HCT116 (cell line): Measurements from ENCODE around the gene DLG2. TPM values are rescaled to one million over a fixed set of nuclear protein-coding genes. Genes with fewer than 3 reads are reported as not detected.

Experiments
- ATAC-seq: fragments of 200-7000 bp; cut with Tn5 transposase; 2 replicates; pipeline ENCODE4 v1.9.1; 2020; ENCODE audit warnings: mild to moderate bottlenecking, moderate library complexity
- BruUV-seq: library from RNA; stranded (reverse); fragments of 400-500 nt; replicated peaks from 2 replicates; lab custom pipeline; 2021; lab: Mats Ljungman, UMichigan
- CTCF ChIA-PET: fragments of 300-600 bp; sonication (Branson Sonifier 250); formaldehyde crosslinking; loops from one replicate; lab custom pipeline; 2021; ENCODE audit warnings: antibody characterized with exemption; lab: Charles Lee
- POLR2A ChIA-PET: fragments of 300-600, 350-600 bp; sonication (Branson Sonifier 250); formaldehyde crosslinking; loops from one replicate; lab custom pipeline; 2021; ENCODE audit warnings: antibody characterized with exemption; lab: Charles Lee
- RAD21 ChIA-PET, 2 experiments: fragments of 300-600 bp; sonication (Branson Sonifier 250); formaldehyde crosslinking; loops; one replicate each; lab custom pipeline; 2023; ENCODE audit warnings: low total read pairs in 2 of 2; ENCODE audit not compliant: uncharacterized antibody in 2 of 2, unreplicated experiment in 2 of 2, low non-redundant PET in 1 of 2; lab: Charles Lee
- DNase-seq: peaks from one replicate; pipeline ENCODE4 v3.0.0-alpha.2; 2010; ENCODE audit warnings: low read depth, low spot score
- H2AFZ ChIP-seq: fragments of 200-600 bp; shearing (Covaris generic), sonication (generic); 2 replicates; pipeline ENCODE4 v1.6.1; 2017; ENCODE audit warnings: low read depth, mixed run types, mixed read lengths, antibody characterized with exemption, low read length; ENCODE audit not compliant: poor library complexity, severe bottlenecking
- H3K27ac ChIP-seq: 2 replicates; pipeline ENCODE4 v1.5.1; 2012; ENCODE audit warnings: low read depth, low read length
- H3K27me3 ChIP-seq: fragments of 200-600 bp; sonication (generic); 2 replicates; pipeline ENCODE4 v1.6.1; 2016; ENCODE audit warnings: mixed run types, low read length, mixed read lengths; ENCODE audit not compliant: insufficient read depth
- H3K36me3 ChIP-seq, 2 experiments: fragments of 200-500 bp in 1 of 2; fragments of 200-600 bp in 1 of 2; sonication (Bioruptor generic) in 1 of 2; sonication (generic) in 1 of 2; 2 replicates each; pipeline versions ENCODE4 v1.5.1 to v1.6.1; 2014 to 2016; ENCODE audit warnings: low read length in 2 of 2, inconsistent platforms in 1 of 2, mixed read lengths in 1 of 2, mixed run types in 1 of 2; ENCODE audit not compliant: insufficient read depth in 2 of 2, control insufficient read depth in 1 of 2
- H3K4me1 ChIP-seq, 2 experiments: fragments of 200-600 bp in 1 of 2; sonication (generic) in 1 of 2; 2 replicates each; pipeline versions ENCODE4 v1.5.1 to v1.6.1; 2012 to 2017; ENCODE audit warnings: low read length in 2 of 2, inconsistent platforms in 1 of 2, mild to moderate bottlenecking in 1 of 2, mixed read lengths in 1 of 2, mixed run types in 1 of 2, moderate library complexity in 1 of 2; ENCODE audit not compliant: insufficient read depth in 2 of 2, control insufficient read depth in 1 of 2
- H3K4me2 ChIP-seq: fragments of 200-600 bp; sonication (generic); 2 replicates; pipeline ENCODE4 v1.6.1; 2017; ENCODE audit warnings: mixed run types, low read length, mixed read lengths
- H3K4me3 ChIP-seq, 2 experiments: fragments of 200-600 bp in 1 of 2; sonication (generic) in 1 of 2; replicated peaks in 1 of 2; 2 replicates each; pipeline ENCODE4 v1.5.1; 2011 to 2016; ENCODE audit warnings: low read length in 2 of 2, control low read depth in 1 of 2, low read depth in 1 of 2, mild to moderate bottlenecking in 1 of 2, mixed read lengths in 1 of 2, mixed run types in 1 of 2
- H3K79me2 ChIP-seq: fragments of 200-600 bp; sonication (generic); 2 replicates; pipeline ENCODE4 v1.6.1; 2017; ENCODE audit warnings: mild to moderate bottlenecking, mixed run types, low read length, moderate library complexity, mixed read lengths; ENCODE audit not compliant: insufficient read depth
- H3K9ac ChIP-seq: fragments of 200-600 bp; sonication (generic); 2 replicates; pipeline ENCODE4 v1.6.1; 2016; ENCODE audit warnings: low read length, mixed read lengths
- H3K9me2 ChIP-seq: fragments of 200-600 bp; sonication (generic), shearing (Covaris generic); 2 replicates; pipeline ENCODE4 v1.6.1; 2017; ENCODE audit warnings: mixed run types, mild to moderate bottlenecking, moderate library complexity; ENCODE audit not compliant: insufficient read depth
- H3K9me3 ChIP-seq, 2 experiments: fragments of 200-500 bp in 1 of 2; fragments of 200-600 bp in 1 of 2; sonication (Bioruptor generic) in 1 of 2; sonication (generic) in 1 of 2; 2 replicates each; pipeline ENCODE4 v1.6.1; 2014 to 2017; ENCODE audit warnings: low read length in 2 of 2, mixed read lengths in 2 of 2, inconsistent platforms in 1 of 2, low read depth in 1 of 2, mild to moderate bottlenecking in 1 of 2, mixed run types in 1 of 2, moderate library complexity in 1 of 2; ENCODE audit not compliant: control insufficient read depth in 1 of 2, insufficient read depth in 1 of 2
- H4K20me1 ChIP-seq: fragments of 200-600 bp; sonication (generic), shearing (Covaris generic); 2 replicates; pipeline ENCODE4 v1.6.1; 2017; ENCODE audit warnings: mixed run types, mild to moderate bottlenecking, moderate library complexity; ENCODE audit not compliant: insufficient read depth
- EZH2 ChIP-seq: fragments of 200-600 bp; sonication (generic); IDR thresholded peaks from 2 replicates; pipeline ENCODE4 v1.6.1; 2017; ENCODE audit warnings: antibody characterized with exemption, mixed run types
- EZH2phosphoT487 ChIP-seq: fragments of 200-600 bp; IDR thresholded peaks from 2 replicates; pipeline ENCODE4 v1.6.1; 2018; ENCODE audit warnings: antibody characterized with exemption, borderline replicate concordance
- MAX ChIP-seq: IDR thresholded peaks from 2 replicates; pipeline ENCODE4 v1.6.1; 2012
- POLR2A ChIP-seq: IDR thresholded peaks from 2 replicates; pipeline ENCODE4 v1.7.0; 2011; ENCODE audit warnings: borderline replicate concordance; ENCODE audit not compliant: insufficient read depth, insufficient read length; ENCODE audit errors: extremely low read depth
- POLR2AphosphoS5 ChIP-seq: IDR thresholded peaks from 2 replicates; pipeline ENCODE4 v1.6.1; 2011; ENCODE audit warnings: mild to moderate bottlenecking, low read depth, low read length, moderate library complexity
- REST ChIP-seq: IDR thresholded peaks from 2 replicates; pipeline ENCODE4 v1.6.1; 2012; ENCODE audit warnings: low read depth
- ZNF274 ChIP-seq: fragments of 200-500 bp; sonication (Bioruptor generic); IDR thresholded peaks from 2 replicates; pipeline ENCODE4 v1.6.1; 2014; ENCODE audit warnings: mild to moderate bottlenecking, low read depth, low read length, inconsistent platforms
- intact Hi-C: fragments of 100-400 bp; cut with micrococcal nuclease; formaldehyde crosslinking; loops from 2 replicates; pipeline ENCODE4 v1.10.0; 2022
- total RNA-seq: library from RNA; stranded (reverse); gene quantifications from one replicate; pipeline ENCODE4 v1.2.1, GENCODE V29; 2021; ENCODE audit not compliant: unreplicated experiment

The DLG2 gene
- total RNA-seq, 1 experiment from 2014 or later, result 2.4 TPM

- ATAC-seq, result no peak
- Histone ChIP-seq H3K27me3 (peaks cover 15% of the 10 kb centered on the region), H3K9me3 (no peaks in the 10 kb centered on the region), H3K4me2 (no peak overlapping the region), H3K79me2 (no peaks in the 10 kb centered on the region), H3K27ac (no peak overlapping the region), H3K9ac (no peak overlapping the region)
- intact Hi-C loops, result no loop called here
- CTCF ChIA-PET, result no interaction called here
- no peak for DNase-seq
- TF ChIP-seq EZH2, result no peak
- TF ChIP-seq EZH2phosphoT487, result no peak
- no peak for TF ChIP-seq ZNF274
- no peak for TF ChIP-seq POLR2AphosphoS5
- no peak for TF ChIP-seq REST
- no peak for TF ChIP-seq MAX
- TF ChIP-seq POLR2A, result no peak
- TF ChIP-seq, all 23 proteins: peak for 0
- BruUV-seq, result no TSS peak
- Histone ChIP-seq H3K4me3 (no peak overlapping the region), H3K9me2 (no peaks in the 10 kb centered on the region), H3K4me1 (no peaks in the 10 kb centered on the region), H2AFZ (no peak overlapping the region), H3K36me3 (no peaks in the 10 kb centered on the region), H4K20me1 (no peaks in the 10 kb centered on the region)
- RAD21 ChIA-PET, result no interaction called here
- POLR2A ChIA-PET, result no interaction called here
These were observed 1935.6 kb downstream of the DLG2 start for GRCh38 chr11:83691451-83691950.
